Erythroblast (primary cell): Measurements from ENCODE around the gene LONP2.

Source experiments
- GATA1 ChIP-seq: IDR thresholded peaks from 2 replicates; pipeline ENCODE4 v1.6.1; 2011; ENCODE audit warnings: low read depth, mild to moderate bottlenecking, control low read depth, low read length, moderate library complexity
- POLR2A ChIP-seq: IDR thresholded peaks from 2 replicates; pipeline ENCODE4 v1.6.1; 2011; ENCODE audit warnings: mild to moderate bottlenecking, low read length

DNA sequence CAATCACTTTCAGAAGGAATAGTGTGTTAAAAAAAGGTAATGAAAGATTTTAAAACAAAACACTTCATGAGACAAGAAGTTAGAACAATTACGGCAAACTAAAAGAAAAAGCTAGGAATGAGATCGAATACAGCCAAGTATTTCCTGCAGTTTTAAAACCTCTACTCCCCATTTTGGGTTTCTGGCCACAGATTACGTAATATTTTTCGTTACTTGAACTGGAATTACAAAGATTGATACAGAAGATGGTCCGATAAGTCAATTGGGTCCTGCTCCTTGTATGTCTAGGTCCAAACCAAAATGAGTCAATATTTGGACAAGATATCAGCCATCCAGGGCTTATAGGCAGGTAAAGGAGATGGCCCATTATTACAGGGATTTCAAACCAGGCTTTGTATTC is 88.9 kb downstream of the LONP2 start:
- TF ChIP-seq POLR2A: no peak
- no peak for TF ChIP-seq GATA1
